T1000 (cell line): ENCODE measurements around the gene HAGH.
"Not testable (repeated sequence)": the region's sequence is repeated elsewhere in the genome, so short reads cannot be mapped to it uniquely, and the experiment has no call there.

Experiments
- DNase-seq: peaks from one replicate; lab custom pipeline; 2025; ENCODE audit warnings: mixed read lengths; lab: John Stamatoyannopoulos, UW

The HAGH gene

GRCh38 chr16:1826691-1827573 is at the start of gene HAGH, which contains the start of gene FAHD1:
HAGH (minus strand) TSS chr16:1826825; CDS start chr16:1826787, 38 bp downstream.
FAHD1 (plus strand) TSS chr16:1827206; CDS start chr16:1827239, 33 bp downstream.
- peak; percentile 85 for DNase-seq

DNA sequence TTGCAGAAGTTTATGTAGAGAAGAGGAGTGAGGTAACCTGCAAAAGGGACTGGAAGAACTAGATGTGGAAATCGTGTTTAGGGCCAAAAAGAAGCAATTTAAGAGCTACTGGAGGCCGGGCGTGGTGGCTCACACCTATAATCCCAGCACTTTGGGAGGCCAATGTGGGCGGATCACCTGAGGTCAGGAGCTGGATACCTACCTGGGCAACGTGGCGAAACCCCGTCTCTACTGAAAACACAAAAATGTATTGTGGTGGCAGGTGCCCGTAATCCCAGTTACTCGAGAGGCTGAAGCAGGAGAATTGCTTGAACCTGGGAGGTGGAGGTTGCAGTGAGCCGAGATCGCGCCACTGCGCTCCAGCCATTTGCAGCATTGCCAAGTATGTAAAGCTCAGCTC is 49.4 kb upstream of the HAGH start:
- DNase-seq: not testable (repeated sequence)

DNA sequence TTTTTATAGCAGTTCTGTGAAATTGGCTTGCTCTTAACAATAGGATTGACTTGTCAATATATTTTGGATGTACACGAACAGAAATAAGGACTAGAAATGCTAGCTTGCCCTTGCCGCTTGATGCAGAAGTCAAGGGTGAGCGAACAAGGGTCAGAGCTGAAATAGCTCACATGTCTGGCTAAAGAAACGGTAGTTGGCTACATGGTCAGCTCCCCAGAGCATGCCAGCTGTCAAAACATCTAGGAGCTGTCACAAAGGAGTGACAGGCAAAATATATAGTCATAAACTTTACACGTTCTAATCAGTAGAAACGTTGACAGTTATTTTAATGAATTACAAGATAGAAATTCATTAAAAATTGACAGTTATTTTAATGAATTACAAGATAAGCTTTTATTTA is 48.2 kb upstream of the HAGH start:
- no peak for DNase-seq

GRCh38 chr16:1871974-1872635 is 45.5 kb upstream of the HAGH start, which contains the start of gene MEIOB:
MEIOB (minus strand) TSS chr16:1872164; CDS start chr16:1868175, 3,989 bp downstream.
- no peak for DNase-seq

DNA sequence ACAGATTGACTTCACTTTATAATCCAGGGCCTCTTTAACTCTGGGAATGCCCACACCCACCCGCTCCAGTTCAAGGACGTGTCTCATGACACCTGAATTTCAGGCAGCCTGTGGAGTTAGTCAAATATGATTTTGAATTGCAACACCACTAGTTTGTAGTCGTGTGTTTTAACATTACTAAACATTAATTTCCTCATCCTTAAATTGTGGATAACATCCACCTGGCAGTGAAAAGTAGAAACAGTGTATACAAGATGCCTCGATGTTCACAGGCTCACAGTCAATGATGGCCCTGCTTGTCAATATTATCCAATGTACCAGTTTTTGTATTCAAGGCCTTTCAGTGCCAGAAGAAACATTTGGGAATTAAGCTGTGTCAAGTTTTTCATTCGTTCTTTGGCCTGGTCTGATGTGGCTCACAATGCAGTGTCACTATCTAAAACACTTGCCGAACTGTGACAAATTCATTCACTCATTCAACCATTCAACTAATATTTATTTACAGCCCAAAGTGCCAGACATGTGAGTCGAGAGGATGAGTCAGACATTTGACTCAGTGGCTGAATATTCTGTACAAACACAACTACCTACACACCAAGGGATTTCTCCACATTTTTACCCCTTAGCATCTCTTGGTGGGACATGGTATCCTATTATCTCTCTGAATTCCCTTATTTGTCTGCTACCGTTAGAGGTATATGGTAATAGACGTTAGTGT is 43.9 kb upstream of the HAGH start:
- DNase-seq: no peak

GRCh38 chr16:1865902-1866690 is 39.5 kb upstream of the HAGH start:
- DNase-seq: no peak

- no peak for DNase-seq
Observed at GRCh38 chr16:1863681-1864460, 37.2 kb upstream of the HAGH start.

DNA sequence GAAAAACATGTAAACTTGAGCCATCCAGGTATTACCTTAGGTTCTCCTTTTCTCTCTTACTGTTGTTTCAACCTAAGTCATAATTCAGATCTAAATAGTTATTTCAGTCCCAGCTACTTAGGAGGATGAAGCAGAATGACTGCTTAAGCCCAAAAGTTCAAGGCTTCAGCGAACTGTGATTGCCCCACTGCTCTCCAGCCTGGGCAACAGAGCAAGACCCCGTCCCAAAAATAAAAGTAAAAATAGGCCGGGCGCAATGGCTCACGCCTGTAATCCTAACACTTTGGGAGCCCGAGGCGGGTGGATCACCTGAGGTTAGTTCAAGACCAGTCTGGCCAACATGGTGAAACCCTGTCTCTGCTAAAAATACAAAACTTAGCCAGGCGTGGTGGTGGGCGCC is 35.8 kb upstream of the HAGH start:
- no peak for DNase-seq

DNA sequence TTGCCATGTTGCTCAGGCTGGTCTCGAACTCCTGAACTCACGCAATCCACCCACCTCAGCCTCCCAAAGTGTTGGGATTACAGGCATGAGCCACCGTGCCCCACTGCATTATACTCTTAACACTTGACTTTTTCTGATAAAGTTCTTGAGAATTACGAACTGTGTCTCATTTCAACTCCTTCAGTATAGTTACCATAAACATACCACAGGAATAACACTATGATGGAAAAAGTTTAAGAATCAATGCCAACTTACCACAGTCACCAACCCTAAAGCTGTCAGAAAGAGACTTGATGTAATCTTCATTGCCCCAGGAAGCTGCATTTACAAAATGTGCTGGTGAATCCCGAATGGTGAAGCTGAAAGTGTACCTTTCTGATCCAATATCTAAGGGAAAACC is 35.1 kb upstream of the HAGH start:
- DNase-seq: no peak

GRCh38 chr16:1859650-1860049 is 33.0 kb upstream of the HAGH start:
- DNase-seq: no peak

DNA sequence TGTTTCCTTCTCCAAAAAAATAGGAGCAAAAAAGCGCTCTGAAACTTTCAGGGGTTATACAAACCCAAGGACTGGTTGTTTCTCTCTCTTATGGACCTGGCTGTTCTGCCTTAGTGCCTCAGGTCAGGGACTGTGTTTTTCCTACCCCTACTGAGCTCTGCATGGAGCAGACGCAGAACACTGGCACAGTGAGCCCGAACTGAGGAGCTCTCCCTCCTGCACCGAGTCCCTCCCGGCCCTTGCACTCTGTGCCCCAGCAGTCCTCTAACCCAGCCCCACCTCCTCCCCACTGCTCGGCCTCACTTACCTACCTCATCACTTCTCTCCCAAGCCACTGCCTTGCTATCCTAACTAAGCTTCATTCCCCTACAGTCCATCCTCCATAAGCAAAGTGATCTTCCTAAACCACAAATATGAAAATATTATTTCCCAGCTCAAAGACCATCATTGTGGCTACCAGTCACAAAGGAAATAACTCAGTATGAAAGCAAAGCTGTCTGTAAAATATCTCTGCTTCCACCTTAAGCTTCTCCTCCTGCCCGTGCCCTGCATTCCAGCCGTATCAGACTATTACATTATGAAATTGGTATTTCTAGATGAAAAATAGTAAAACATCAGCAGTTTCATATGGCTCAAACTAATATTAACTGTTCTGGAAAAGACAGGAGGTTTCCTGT is 31.7 kb upstream of the HAGH start:
- no peak for DNase-seq

DNA sequence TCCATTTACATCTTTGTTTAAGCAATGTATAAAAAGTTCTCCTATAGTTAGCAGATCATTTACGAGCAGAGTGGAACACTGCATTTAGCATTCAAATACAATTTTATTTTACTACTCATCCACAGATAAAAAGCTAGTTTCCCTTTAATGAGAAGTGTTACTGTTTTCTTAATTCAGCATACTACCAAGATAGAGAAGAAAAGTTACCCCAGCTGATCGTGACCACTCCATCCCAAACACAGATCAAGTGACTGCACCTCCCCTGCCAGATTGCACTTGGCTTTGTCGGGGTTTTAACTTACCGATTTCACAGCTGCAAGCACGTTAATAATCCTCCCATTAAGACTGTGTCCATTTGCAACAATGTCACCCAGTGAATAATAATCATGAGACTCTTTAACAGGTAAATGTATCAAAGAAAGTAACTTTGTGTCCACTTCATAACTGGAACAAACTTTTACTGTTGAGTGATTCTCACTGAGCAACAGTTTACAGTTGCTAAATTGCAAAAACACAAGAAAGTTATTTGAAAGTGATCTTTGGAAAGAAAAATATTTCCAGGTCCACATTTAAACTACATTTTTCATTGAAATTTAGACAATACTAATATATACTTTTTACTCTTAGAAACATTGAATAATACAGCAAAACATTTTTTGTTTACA is 30.9 kb upstream of the HAGH start:
- DNase-seq: no peak

GRCh38 chr16:1851793-1852192 is 25.2 kb upstream of the HAGH start:
- DNase-seq: no peak

DNA sequence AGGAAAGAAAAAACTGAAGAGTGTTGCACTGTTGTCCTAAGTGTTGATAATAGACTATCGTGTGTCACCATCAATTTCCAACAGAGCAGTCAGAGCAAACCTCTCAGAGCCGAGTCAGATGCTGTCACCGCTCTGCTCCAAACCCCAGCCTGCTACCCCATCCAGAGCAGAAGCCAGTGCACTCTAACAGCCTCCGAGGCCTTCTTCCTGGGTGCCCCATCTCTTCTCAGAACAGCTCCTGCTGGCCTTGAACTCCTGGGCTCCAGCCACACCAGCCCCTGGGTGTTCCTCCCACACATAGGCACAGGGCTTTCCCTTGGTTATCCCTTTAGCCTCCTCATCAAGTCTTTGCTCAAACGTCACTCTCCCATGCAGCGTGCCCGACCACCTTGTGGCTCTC is 24.4 kb upstream of the HAGH start:
- DNase-seq: no peak

- no peak for DNase-seq
Observed at GRCh38 chr16:1846416-1846815, 19.8 kb upstream of the HAGH start.

DNA sequence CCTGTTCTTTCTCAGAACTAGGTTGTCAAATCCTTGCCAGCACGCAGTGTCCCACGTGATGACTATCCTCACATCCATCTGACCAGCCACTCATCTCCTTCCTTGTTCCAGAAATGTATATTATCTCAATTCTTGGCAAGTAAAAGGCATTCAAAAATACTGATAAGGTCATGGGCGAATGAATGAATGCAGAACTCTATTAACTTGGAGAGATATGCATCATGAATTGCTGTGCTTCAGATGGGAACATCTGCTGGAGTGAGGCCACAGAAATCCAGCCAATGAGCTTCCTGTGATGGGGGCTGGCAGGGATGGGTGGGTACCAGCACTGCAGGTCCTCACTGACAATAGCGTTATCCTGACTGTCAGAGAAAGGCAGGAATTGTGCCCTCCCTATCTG is 19.4 kb upstream of the HAGH start:
- DNase-seq: no peak

DNA sequence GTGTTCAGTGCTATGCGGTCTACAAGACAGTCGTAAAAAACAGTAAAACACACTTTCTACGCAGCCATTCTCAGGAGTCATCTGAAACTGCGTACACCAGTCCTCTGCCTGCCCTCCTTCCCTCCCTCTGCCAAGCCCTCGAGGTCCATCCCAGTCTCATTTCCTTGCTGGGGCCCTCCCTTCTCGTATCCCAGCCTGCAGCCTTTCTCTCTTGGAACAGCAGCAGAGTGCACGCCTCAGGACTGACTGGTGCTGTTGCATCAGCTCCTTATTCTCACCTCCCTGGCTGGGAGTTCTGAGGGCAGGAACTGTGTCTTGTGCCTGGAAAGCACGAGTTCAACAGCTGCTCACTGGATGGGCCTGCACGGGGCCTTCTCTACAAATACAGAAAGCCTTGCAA is 12.9 kb upstream of the HAGH start:
- DNase-seq: no peak

- no peak for DNase-seq
Observed at GRCh38 chr16:1834096-1834495, 7.5 kb upstream of the HAGH start.

DNA sequence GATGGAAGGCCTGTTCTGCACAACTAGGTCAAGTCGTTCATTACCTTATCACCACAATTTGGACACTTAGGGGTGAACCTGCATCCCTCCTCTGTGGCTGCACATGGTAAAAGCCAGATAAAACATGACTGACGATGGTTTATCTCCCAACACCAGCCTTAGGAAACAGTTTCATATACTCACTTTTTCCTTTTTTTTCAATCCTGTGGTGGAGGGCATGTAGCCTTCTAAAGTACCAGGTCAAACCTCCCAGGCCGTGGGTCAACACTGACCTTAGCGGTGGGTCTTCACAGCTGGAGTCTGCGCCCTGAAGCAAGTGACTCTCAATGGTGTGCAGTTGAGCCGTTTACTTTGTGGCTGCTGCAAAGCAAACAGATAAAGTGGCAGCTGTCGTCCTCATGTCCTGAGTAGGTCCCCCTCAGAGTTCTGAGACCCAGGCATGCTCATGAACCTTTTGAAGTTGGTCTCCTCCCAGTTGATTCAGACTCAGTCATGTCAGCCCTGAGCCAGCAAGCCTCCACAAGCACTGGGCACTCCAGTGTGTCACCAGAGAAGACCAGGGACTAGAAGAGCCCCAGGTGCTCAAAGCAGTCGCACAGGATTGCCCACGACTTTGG is 6.3 kb upstream of the HAGH start:
- no peak for DNase-seq
